Measurements from ENCODE around the gene AGXT.

The AGXT gene

GRCh38 chr2:240888890-240889573 is 20.4 kb downstream of the AGXT start:
- Histone ChIP-seq H3K4me1 (ENCODE audit: control insufficient read depth, insufficient read depth, low read length, unreplicated experiment) (peaks cover 9% of the 10 kb centered on the region), H3K36me3 (ENCODE audit: insufficient read depth, low read length) (no peaks in the 10 kb centered on the region), H3K79me2 (ENCODE audit: control insufficient read depth, insufficient read depth, low read length, unreplicated experiment) (no peaks in the 10 kb centered on the region), H3K4me3 (ENCODE audit: low read depth, low read length) (no peak overlapping the region), H3K27me3 (ENCODE audit: insufficient read depth, low read length) (no peaks in the 10 kb centered on the region), H3K27ac (ENCODE audit: low read depth, low read length) (no peak overlapping the region), H2AFZ (ENCODE audit: low read length, unreplicated experiment) (no peak overlapping the region)

GRCh38 chr2:240889601-240890560 is 21.3 kb downstream of the AGXT start:
- no peak overlapping the region for H3K4me3 ChIP-seq (ENCODE audit: low read depth, low read length)
- no peaks in the 10 kb centered on the region for H3K27me3 ChIP-seq (ENCODE audit: insufficient read depth, low read length)
- H3K36me3 ChIP-seq (ENCODE audit: insufficient read depth, low read length) = no peaks in the 10 kb centered on the region
- H2AFZ ChIP-seq (ENCODE audit: low read length, unreplicated experiment) = no peak overlapping the region
- H3K27ac ChIP-seq (ENCODE audit: low read depth, low read length) = no peak overlapping the region
- H3K79me2 ChIP-seq (ENCODE audit: control insufficient read depth, insufficient read depth, low read length, unreplicated experiment) = no peaks in the 10 kb centered on the region
- H3K4me1 ChIP-seq (ENCODE audit: control insufficient read depth, insufficient read depth, low read length, unreplicated experiment) = peaks cover 10% of the 10 kb centered on the region

- H3K79me2 ChIP-seq (ENCODE audit: control insufficient read depth, insufficient read depth, low read length, unreplicated experiment) = no peaks in the 10 kb centered on the region
Measured at GRCh38 chr2:240890691-240891090, 22.1 kb downstream of the AGXT start.

GRCh38 chr2:240891492-240892340 is 23.1 kb downstream of the AGXT start:
- no peaks in the 10 kb centered on the region for H3K36me3 ChIP-seq (ENCODE audit: insufficient read depth, low read length)
- no peaks in the 10 kb centered on the region for H3K27me3 ChIP-seq (ENCODE audit: insufficient read depth, low read length)
- no peak overlapping the region for H3K27ac ChIP-seq (ENCODE audit: low read depth, low read length)
- no peak overlapping the region for H3K4me3 ChIP-seq (ENCODE audit: low read depth, low read length)
- H3K79me2 ChIP-seq (ENCODE audit: control insufficient read depth, insufficient read depth, low read length, unreplicated experiment) = no peaks in the 10 kb centered on the region
- no peak overlapping the region for H2AFZ ChIP-seq (ENCODE audit: low read length, unreplicated experiment)
- H3K4me1 ChIP-seq (ENCODE audit: control insufficient read depth, insufficient read depth, low read length, unreplicated experiment) = peaks cover 10% of the 10 kb centered on the region

More at GRCh38 chr2:240890691-240891090, 22.1 kb downstream of the AGXT start:
- Histone ChIP-seq H3K27ac (ENCODE audit: low read depth, low read length) (no peak overlapping the region), H3K4me1 (ENCODE audit: control insufficient read depth, insufficient read depth, low read length, unreplicated experiment) (peaks cover 10% of the 10 kb centered on the region), H3K4me3 (ENCODE audit: low read depth, low read length) (no peak overlapping the region), H3K27me3 (ENCODE audit: insufficient read depth, low read length) (no peaks in the 10 kb centered on the region), H2AFZ (ENCODE audit: low read length, unreplicated experiment) (no peak overlapping the region), H3K36me3 (ENCODE audit: insufficient read depth, low read length) (no peaks in the 10 kb centered on the region)

- Histone ChIP-seq H3K4me3 (ENCODE audit: low read depth, low read length) (no peak overlapping the region), H3K27ac (ENCODE audit: low read depth, low read length) (no peak overlapping the region), H3K27me3 (ENCODE audit: insufficient read depth, low read length) (no peaks in the 10 kb centered on the region), H3K36me3 (ENCODE audit: insufficient read depth, low read length) (no peaks in the 10 kb centered on the region), H3K4me1 (ENCODE audit: control insufficient read depth, insufficient read depth, low read length, unreplicated experiment) (peaks cover 10% of the 10 kb centered on the region), H2AFZ (ENCODE audit: low read length, unreplicated experiment) (no peak overlapping the region), H3K79me2 (ENCODE audit: control insufficient read depth, insufficient read depth, low read length, unreplicated experiment) (no peaks in the 10 kb centered on the region)
Measured at GRCh38 chr2:240892356-240892755, 23.7 kb downstream of the AGXT start.

- H3K4me3 ChIP-seq (ENCODE audit: low read depth, low read length) = no peak overlapping the region
- no peak overlapping the region for H3K27ac ChIP-seq (ENCODE audit: low read depth, low read length)
- H3K27me3 ChIP-seq (ENCODE audit: insufficient read depth, low read length) = no peaks in the 10 kb centered on the region
- no peaks in the 10 kb centered on the region for H3K36me3 ChIP-seq (ENCODE audit: insufficient read depth, low read length)
- no peak overlapping the region for H2AFZ ChIP-seq (ENCODE audit: low read length, unreplicated experiment)
- H3K4me1 ChIP-seq (ENCODE audit: control insufficient read depth, insufficient read depth, low read length, unreplicated experiment) = peaks cover 10% of the 10 kb centered on the region
- H3K79me2 ChIP-seq (ENCODE audit: control insufficient read depth, insufficient read depth, low read length, unreplicated experiment) = no peaks in the 10 kb centered on the region
Measured at GRCh38 chr2:240892925-240893324, 24.3 kb downstream of the AGXT start.

GRCh38 chr2:240893363-240893844 is 24.8 kb downstream of the AGXT start:
- no peak overlapping the region for H3K4me3 ChIP-seq (ENCODE audit: low read depth, low read length)
- H3K4me1 ChIP-seq (ENCODE audit: control insufficient read depth, insufficient read depth, low read length, unreplicated experiment) = peaks cover 10% of the 10 kb centered on the region
- H3K79me2 ChIP-seq (ENCODE audit: control insufficient read depth, insufficient read depth, low read length, unreplicated experiment) = no peaks in the 10 kb centered on the region
- no peaks in the 10 kb centered on the region for H3K27me3 ChIP-seq (ENCODE audit: insufficient read depth, low read length)
- H3K27ac ChIP-seq (ENCODE audit: low read depth, low read length) = no peak overlapping the region
- no peak overlapping the region for H2AFZ ChIP-seq (ENCODE audit: low read length, unreplicated experiment)
- H3K36me3 ChIP-seq (ENCODE audit: insufficient read depth, low read length) = no peaks in the 10 kb centered on the region

- H2AFZ ChIP-seq (ENCODE audit: low read length, unreplicated experiment) = no peak overlapping the region
Measured at GRCh38 chr2:240894006-240894405, 25.4 kb downstream of the AGXT start.

GRCh38 chr2:240894836-240895558 is 26.4 kb downstream of the AGXT start:
- Histone ChIP-seq H3K27me3 (ENCODE audit: insufficient read depth, low read length) (no peaks in the 10 kb centered on the region), H3K4me3 (ENCODE audit: low read depth, low read length) (no peak overlapping the region), H3K27ac (ENCODE audit: low read depth, low read length) (no peak overlapping the region), H3K79me2 (ENCODE audit: control insufficient read depth, insufficient read depth, low read length, unreplicated experiment) (no peaks in the 10 kb centered on the region), H3K36me3 (ENCODE audit: insufficient read depth, low read length) (no peaks in the 10 kb centered on the region), H2AFZ (ENCODE audit: low read length, unreplicated experiment) (no peak overlapping the region), H3K4me1 (ENCODE audit: control insufficient read depth, insufficient read depth, low read length, unreplicated experiment) (peaks cover 10% of the 10 kb centered on the region)

More at GRCh38 chr2:240894006-240894405, 25.4 kb downstream of the AGXT start:
- Histone ChIP-seq H3K4me1 (ENCODE audit: control insufficient read depth, insufficient read depth, low read length, unreplicated experiment) (peaks cover 10% of the 10 kb centered on the region), H3K27me3 (ENCODE audit: insufficient read depth, low read length) (no peaks in the 10 kb centered on the region), H3K36me3 (ENCODE audit: insufficient read depth, low read length) (no peaks in the 10 kb centered on the region), H3K4me3 (ENCODE audit: low read depth, low read length) (no peak overlapping the region), H3K79me2 (ENCODE audit: control insufficient read depth, insufficient read depth, low read length, unreplicated experiment) (no peaks in the 10 kb centered on the region), H3K27ac (ENCODE audit: low read depth, low read length) (no peak overlapping the region)
